DMS 273 (cell line): Measurements from ENCODE around the gene PCGF5.
"Not testable (repeated sequence)": the region's sequence is repeated elsewhere in the genome, so short reads cannot be mapped to it uniquely, and the experiment has no call there.

ENCODE experiments used
- DNase-seq: peaks from one replicate; lab custom pipeline; 2025; ENCODE audit not compliant: unreplicated experiment; lab: John Stamatoyannopoulos, UW

Gene PCGF5

GRCh38 chr10:91220194-91220953 is at the start of gene PCGF5:
Gene PCGF5 (plus strand): TSS chr10:91220663. CDS start chr10:91222872, 2,209 bp downstream.
- peak; percentile 92 for DNase-seq

DNA sequence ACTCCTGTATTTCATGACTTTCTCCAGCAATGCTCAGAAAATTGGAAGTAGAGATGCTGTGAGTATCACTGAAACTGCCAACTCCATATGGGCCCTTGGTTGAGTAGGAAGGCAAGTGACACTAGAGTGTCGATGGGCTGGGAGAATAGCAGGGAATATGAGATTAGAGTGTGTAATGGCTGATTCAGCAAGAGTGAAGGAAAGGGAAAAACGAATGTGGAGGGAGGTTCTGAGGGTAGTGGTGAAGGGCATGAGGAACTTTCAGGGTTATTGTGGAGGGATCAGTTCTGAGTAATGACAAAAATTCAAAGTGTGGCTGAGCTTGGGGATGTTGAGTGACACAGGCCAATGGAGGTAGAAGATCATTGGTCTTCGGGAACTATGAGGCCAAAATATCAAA is 49.0 kb upstream of the PCGF5 start:
- no peak for DNase-seq

DNA sequence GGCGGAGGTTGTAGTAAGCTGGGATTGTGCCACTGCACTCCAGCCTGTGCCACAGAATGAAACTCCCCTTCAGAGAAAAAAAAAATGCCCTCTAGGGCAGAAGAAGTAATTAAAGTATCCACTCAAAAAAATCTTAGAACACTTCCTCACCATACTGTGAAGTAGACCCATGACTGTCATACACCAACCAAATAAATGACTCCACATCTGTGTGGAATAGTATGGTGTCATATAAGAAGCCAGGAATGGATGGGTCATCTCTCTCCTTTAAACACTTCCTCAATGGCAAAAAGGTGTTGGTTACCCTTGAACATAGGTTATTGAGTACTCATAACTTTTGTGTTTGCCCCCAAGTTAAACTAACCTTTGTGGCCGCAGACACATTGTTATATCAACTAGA is 48.1 kb upstream of the PCGF5 start:
- DNase-seq = no peak

- no peak for DNase-seq
Measured at GRCh38 chr10:91185239-91185875, 35.1 kb upstream of the PCGF5 start.

- DNase-seq = no peak
Measured at GRCh38 chr10:91187156-91187555, 33.3 kb upstream of the PCGF5 start.

- not testable (repeated sequence) for DNase-seq
Measured at GRCh38 chr10:91188010-91188409, 32.5 kb upstream of the PCGF5 start.

GRCh38 chr10:91188889-91189288 is 31.6 kb upstream of the PCGF5 start:
- no peak for DNase-seq

DNA sequence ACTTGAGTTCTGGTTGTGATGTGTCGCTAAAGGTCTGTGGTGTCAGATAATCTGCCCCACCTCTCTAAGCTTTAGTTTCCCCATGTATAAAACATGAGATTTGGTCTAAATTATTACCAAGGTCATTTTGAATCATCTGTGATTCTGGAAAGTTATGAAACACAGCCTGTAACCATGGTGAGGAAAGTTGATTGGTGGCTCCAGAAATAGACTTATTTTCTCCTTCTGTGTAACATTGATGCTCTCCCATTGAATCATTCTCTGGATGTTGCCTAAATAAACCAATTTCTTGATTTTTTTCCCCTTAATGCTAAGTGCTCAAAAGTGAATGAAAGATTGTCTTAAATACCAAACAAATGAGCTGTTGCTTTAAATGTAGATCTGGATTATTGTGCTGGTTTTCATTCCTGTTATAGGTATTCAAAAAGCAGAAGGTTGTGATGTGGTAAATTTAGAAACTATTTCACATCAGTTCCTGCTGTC is 30.0 kb upstream of the PCGF5 start:
- no peak for DNase-seq

GRCh38 chr10:91190876-91191583 is 29.4 kb upstream of the PCGF5 start:
- DNase-seq = no peak

DNA sequence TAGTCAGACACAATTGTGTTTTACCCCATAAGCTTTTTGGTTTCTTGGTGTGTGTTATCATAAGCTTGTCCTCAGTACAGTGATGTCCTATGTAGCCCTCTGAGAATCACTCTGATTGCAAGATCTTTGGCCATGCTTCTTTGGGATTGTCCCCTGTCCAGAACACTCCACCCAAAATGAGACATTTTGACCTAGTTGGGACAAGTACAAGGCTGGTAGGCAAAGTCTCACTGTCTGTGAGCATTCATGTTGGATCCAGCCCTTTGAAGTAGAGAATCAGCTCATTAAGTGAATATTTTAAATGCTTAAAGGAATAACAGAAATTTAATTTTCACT is 28.9 kb upstream of the PCGF5 start:
- no peak for DNase-seq

DNA sequence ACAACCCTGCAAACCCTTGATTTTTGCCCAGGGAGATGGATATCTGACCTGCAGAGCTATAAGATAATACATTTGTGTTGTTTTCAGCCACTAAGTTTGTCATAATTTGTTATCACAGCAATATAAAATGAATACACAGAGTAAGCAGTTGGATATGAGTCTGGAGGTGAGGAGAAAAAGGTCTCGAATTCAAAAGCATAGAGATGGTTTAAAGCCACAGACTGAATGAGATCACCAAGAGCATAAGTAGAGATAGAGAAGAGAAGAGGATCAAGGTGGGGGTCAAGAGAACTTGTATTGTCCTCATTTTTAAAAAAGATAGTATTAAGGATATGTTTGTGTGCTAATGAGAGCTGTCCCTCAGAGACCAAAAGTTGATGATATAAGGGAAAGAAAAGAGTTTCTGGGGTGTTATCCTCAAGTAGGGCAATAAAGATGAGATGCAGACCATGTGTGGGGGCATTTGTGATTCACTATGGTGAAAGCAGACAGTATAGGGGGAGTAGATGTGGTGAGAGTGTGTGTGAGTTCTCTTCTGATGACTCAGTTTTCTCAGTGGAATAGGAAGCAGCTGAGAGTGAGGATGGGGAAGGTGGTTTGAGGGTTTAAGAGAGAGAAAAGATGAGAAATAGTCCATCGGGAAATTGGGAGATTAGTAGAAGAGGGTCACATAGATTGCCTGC is 25.8 kb upstream of the PCGF5 start:
- no peak for DNase-seq

- no peak for DNase-seq
Measured at GRCh38 chr10:91196268-91197048, 24.0 kb upstream of the PCGF5 start.

GRCh38 chr10:91197127-91197526 is 23.3 kb upstream of the PCGF5 start:
- DNase-seq = no peak

- no peak for DNase-seq
Measured at GRCh38 chr10:91198781-91199180, 21.7 kb upstream of the PCGF5 start.

GRCh38 chr10:91200314-91201212 is 19.9 kb upstream of the PCGF5 start:
- DNase-seq = no peak

DNA sequence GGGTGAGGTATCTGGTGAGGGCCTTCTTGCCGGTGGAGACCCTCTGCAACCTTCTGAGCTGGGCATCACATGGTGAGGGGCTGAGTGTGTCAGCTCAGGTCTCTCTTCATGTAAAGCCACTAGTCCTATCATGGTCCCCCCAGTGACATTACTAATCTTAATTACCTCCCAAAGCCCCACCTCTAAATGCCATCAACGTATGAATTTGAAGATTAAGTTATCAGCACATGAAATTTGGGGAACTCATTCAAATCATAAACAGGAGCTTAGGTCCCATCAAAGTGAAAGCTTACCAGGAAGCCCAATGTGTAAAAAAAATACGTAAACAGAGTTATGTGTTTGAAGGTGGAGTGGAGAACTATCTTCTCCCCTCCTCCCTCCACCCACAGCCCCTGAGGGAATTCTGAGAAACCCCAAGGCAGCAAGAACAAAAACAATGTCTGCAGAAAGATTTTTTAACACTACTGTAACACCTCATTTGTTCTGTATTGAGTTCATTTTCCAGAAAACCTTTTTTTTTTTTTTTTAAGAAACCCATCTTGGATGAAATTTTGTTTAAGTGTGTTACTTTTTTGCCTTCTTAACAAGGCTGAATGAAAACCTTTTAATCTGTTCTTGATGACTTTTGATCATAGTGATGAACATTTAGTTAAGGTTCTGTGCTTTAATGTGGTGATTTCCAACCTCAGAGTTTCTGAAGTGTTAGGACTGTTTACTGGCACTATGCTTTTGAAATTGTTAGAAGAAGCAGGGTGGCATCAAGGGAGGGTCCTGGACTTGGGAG is 19.1 kb upstream of the PCGF5 start:
- no peak for DNase-seq

GRCh38 chr10:91206427-91206826 is 14.0 kb upstream of the PCGF5 start:
- no peak for DNase-seq

DNA sequence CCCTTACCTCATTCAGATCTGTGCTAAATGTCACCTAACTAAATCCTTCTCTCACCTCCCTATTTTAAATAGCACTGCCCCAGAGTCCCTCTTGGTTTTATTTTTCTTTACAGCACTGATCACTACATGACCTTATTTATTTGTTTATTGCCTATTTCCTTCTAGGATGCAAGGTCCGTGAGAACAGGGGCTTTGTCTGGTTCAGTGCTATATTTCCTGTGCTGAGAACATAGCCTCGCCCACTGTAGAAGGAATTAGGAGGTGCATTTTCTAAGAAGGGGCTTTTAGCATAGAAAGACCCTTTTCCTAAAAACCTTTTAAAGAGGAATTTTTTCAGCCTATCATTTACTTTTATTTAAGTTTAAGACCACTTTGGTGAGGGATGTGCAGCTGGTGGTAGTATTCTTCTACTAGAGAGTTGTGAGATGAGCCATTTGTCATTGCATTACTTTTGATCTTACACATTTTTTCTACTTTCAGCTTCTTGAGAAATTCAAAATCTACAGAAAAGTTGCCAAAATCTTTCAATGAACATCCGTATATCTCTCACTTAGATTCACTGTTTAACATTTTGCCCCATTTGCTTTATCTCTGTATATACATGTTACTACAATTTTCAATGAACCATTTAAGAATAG is 13.5 kb upstream of the PCGF5 start:
- DNase-seq = no peak
